SK-N-MC (cell line): ENCODE results near the gene TSHZ1.

Experiments used
- EZH2 ChIP-seq: fragments of 200-600 bp; sonication (generic); IDR thresholded peaks from one replicate; pipeline ENCODE4 v1.6.1; 2017; ENCODE audit warnings: antibody characterized with exemption
- POLR2AphosphoS5 ChIP-seq: IDR thresholded peaks from 2 replicates; pipeline ENCODE4 v1.6.1; 2012; ENCODE audit warnings: mild to moderate bottlenecking, low read depth, low read length, borderline replicate concordance

DNA sequence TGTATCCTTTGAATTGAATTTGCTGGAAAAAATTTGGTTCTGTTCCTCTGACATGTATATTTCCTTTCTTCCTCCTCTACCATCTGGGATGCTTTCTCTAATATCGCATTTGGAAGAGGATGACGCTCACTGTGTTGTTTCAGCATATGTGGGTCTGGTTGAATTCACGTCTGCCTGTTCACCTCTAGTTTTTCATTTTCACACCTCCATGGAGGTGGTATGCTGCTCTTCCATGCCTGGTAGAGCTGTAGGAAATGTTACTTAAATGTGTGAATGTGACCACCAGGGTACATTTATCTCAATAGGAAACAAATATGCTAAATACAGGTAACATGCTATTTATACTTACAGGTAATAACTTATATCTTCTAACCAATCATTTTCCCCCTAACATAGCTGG, 44.5 kb downstream of the TSHZ1 start:
- no peak for TF ChIP-seq POLR2AphosphoS5
- TF ChIP-seq EZH2 = no peak
